GM23338 (cell line): ENCODE results near the gene CIITA. TPM values are rescaled to one million over a fixed set of nuclear protein-coding genes. Genes with fewer than 3 reads are reported as not detected.

Experiments
- EZH2 ChIP-seq: fragments of 200-600 bp; sonication (generic); IDR thresholded peaks from one replicate; pipeline ENCODE4 v1.8.0; 2017; ENCODE audit warnings: antibody characterized with exemption, mild to moderate bottlenecking, low read depth; ENCODE audit not compliant: unreplicated experiment
- POLR2AphosphoS5 ChIP-seq: IDR thresholded peaks from 2 replicates; pipeline ENCODE4 v1.6.1; 2016; ENCODE audit warnings: antibody characterized with exemption, low read depth
- ZNF462 ChIP-seq: fragments of 250-450 bp; sonication (Bioruptor Pico); IDR thresholded peaks from 2 replicates; pipeline ENCODE4 v1.5.0; 2020; ENCODE audit warnings: mild to moderate bottlenecking, moderate library complexity
- polyA plus RNA-seq: library from polyadenylated mRNA; unstranded; fragments of >200 nt; fragmentation: Nextera tagmentation; extraction: Ambion mirVana; gene quantifications from 2 replicates; pipeline ENCODE4 v1.2.1, GENCODE V29; 2016
- total RNA-seq: library from RNA; depleted of rRNA; stranded (reverse); fragments of >200 nt; shearing (Covaris generic); gene quantifications from 2 replicates; pipeline ENCODE4 v1.2.3, GENCODE V29; 2014
- TF ChIP-seq, protein P1 (sequence below): IDR thresholded peaks from one replicate; pipeline ENCODE4 v1.6.1; 2018; ENCODE audit warnings: antibody characterized with exemption; ENCODE audit not compliant: unreplicated experiment
- TF ChIP-seq, protein P2 (sequence below): IDR thresholded peaks from 2 replicates; pipeline ENCODE4 v1.6.1; 2016; ENCODE audit warnings: antibody characterized with exemption

CIITA gene
- total and polyA plus RNA-seq, 2 experiments from 2014 or later = 0.10 to 0.57 TPM

DNA sequence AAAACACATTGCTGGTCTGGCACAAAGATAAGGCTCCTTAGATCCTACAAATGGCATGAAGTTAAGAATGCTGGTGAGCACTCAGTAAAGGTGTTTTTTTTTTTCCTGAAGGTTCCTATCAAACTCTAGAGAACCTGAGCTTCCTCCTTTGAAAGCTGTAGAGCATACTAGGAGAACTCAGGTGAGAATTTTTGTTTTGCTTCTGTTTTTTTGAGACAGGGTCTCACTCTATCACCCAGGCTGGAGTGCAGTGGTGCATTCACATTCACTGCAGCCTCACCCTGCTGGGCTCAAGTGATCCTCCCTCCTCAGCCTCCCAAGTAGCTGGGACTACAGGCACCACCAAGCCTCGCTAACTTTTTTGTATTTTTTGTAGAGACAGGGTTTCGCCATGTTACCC lies 21.0 kb upstream of the CIITA start (continued):
- no peak for TF ChIP-seq ZNF462 (CRISPR knock-in tag)
- no peak for TF ChIP-seq EZH2
- TF ChIP-seq, protein P1, sequence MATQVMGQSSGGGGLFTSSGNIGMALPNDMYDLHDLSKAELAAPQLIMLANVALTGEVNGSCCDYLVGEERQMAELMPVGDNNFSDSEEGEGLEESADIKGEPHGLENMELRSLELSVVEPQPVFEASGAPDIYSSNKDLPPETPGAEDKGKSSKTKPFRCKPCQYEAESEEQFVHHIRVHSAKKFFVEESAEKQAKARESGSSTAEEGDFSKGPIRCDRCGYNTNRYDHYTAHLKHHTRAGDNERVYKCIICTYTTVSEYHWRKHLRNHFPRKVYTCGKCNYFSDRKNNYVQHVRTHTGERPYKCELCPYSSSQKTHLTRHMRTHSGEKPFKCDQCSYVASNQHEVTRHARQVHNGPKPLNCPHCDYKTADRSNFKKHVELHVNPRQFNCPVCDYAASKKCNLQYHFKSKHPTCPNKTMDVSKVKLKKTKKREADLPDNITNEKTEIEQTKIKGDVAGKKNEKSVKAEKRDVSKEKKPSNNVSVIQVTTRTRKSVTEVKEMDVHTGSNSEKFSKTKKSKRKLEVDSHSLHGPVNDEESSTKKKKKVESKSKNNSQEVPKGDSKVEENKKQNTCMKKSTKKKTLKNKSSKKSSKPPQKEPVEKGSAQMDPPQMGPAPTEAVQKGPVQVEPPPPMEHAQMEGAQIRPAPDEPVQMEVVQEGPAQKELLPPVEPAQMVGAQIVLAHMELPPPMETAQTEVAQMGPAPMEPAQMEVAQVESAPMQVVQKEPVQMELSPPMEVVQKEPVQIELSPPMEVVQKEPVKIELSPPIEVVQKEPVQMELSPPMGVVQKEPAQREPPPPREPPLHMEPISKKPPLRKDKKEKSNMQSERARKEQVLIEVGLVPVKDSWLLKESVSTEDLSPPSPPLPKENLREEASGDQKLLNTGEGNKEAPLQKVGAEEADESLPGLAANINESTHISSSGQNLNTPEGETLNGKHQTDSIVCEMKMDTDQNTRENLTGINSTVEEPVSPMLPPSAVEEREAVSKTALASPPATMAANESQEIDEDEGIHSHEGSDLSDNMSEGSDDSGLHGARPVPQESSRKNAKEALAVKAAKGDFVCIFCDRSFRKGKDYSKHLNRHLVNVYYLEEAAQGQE = no peak
- TF ChIP-seq POLR2AphosphoS5 = no peak
- TF ChIP-seq, protein P2, sequence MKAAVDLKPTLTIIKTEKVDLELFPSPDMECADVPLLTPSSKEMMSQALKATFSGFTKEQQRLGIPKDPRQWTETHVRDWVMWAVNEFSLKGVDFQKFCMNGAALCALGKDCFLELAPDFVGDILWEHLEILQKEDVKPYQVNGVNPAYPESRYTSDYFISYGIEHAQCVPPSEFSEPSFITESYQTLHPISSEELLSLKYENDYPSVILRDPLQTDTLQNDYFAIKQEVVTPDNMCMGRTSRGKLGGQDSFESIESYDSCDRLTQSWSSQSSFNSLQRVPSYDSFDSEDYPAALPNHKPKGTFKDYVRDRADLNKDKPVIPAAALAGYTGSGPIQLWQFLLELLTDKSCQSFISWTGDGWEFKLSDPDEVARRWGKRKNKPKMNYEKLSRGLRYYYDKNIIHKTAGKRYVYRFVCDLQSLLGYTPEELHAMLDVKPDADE = no peak
